Loucy (cell line): Measurements from ENCODE around the gene GRAMD4.

Experiments used
- H2AFZ ChIP-seq: fragments of 200-600 bp; sonication (generic); 2 replicates; pipeline ENCODE4 v1.6.0; 2016; ENCODE audit warnings: antibody characterized with exemption, mild to moderate bottlenecking, low read length, moderate library complexity
- H3F3A ChIP-seq: fragments of 200-600 bp; 2 replicates; pipeline ENCODE4 v1.6.0; 2016; ENCODE audit warnings: antibody characterized with exemption, low read depth, mild to moderate bottlenecking
- H3K27me3 ChIP-seq: fragments of 200-600 bp; sonication (generic); 2 replicates; pipeline ENCODE4 v1.6.1; 2014; ENCODE audit warnings: low read length, mild to moderate bottlenecking; ENCODE audit not compliant: insufficient read depth, poor library complexity, severe bottlenecking
- H3K36me3 ChIP-seq: fragments of 200-600 bp; sonication (generic); 2 replicates; pipeline ENCODE4 v1.6.1; 2016; ENCODE audit warnings: low read length; ENCODE audit not compliant: insufficient read depth
- H3K4me1 ChIP-seq: fragments of 200-600 bp; sonication (generic); 2 replicates; pipeline ENCODE4 v1.5.1; 2014; ENCODE audit warnings: low read length, mild to moderate bottlenecking; ENCODE audit not compliant: insufficient read depth, poor library complexity, severe bottlenecking
- H3K4me2 ChIP-seq: fragments of 200-600 bp; sonication (generic); 2 replicates; pipeline ENCODE4 v1.6.0; 2014; ENCODE audit warnings: antibody characterized with exemption, low read length, low read depth, mild to moderate bottlenecking; ENCODE audit not compliant: poor library complexity, severe bottlenecking
- H3K4me3 ChIP-seq: fragments of 200-600 bp; sonication (generic); 2 replicates; pipeline ENCODE4 v1.5.1; 2014; ENCODE audit warnings: low read length, mild to moderate bottlenecking, mixed read lengths; ENCODE audit not compliant: poor library complexity, severe bottlenecking
- H3K79me2 ChIP-seq: fragments of 200-600 bp; sonication (generic); 2 replicates; pipeline ENCODE4 v1.6.1; 2014; ENCODE audit warnings: low read length; ENCODE audit not compliant: insufficient read depth
- H3K9ac ChIP-seq: fragments of 200-600 bp; sonication (generic); 2 replicates; pipeline ENCODE4 v1.6.0; 2014; ENCODE audit warnings: mild to moderate bottlenecking, low read depth, low read length, moderate library complexity; ENCODE audit not compliant: poor library complexity, severe bottlenecking
- H3K9me2 ChIP-seq: fragments of 200-600 bp; sonication (generic); replicated peaks from 2 replicates; pipeline ENCODE4 v1.6.1; 2016; ENCODE audit warnings: low read depth, low read length, mixed read lengths
- H3K9me3 ChIP-seq: fragments of 200-600 bp; sonication (generic); 2 replicates; pipeline ENCODE4 v1.6.1; 2014; ENCODE audit warnings: mild to moderate bottlenecking, antibody characterized with exemption, low read length, low read depth; ENCODE audit not compliant: insufficient read depth
- H4K20me1 ChIP-seq: fragments of 200-600 bp; sonication (generic); 2 replicates; pipeline ENCODE4 v1.6.0; 2014; ENCODE audit warnings: antibody characterized with exemption, low read length, mild to moderate bottlenecking; ENCODE audit not compliant: insufficient read depth, poor library complexity, severe bottlenecking
- CTCF ChIP-seq: fragments of 200-600 bp; sonication (generic); conservative IDR thresholded peaks from 2 replicates; pipeline ENCODE4 v1.5.1; 2014; ENCODE audit warnings: mild to moderate bottlenecking, antibody characterized with exemption, low read length
- EZH2phosphoT487 ChIP-seq: fragments of 200-600 bp; IDR thresholded peaks from 2 replicates; pipeline ENCODE4 v1.6.1; 2018; ENCODE audit warnings: antibody characterized with exemption, mild to moderate bottlenecking, moderate library complexity, borderline replicate concordance

The GRAMD4 gene

GRCh38 chr22:46654426-46654825 is 34.2 kb downstream of the GRAMD4 start:
- Histone ChIP-seq H3K4me1 (peaks cover 15% of the 10 kb centered on the region), H2AFZ (no peak overlapping the region), H3K4me2 (no peak overlapping the region), H4K20me1 (no peaks in the 10 kb centered on the region), H3F3A (no peaks in the 10 kb centered on the region), H3K9me2 (no peaks in the 10 kb centered on the region), H3K4me3 (no peak overlapping the region), H3K79me2 (no peaks in the 10 kb centered on the region; the same call in 1 of the 2 replicates), H3K36me3 (peaks cover 8% of the 10 kb centered on the region; the same call in 1 of the 2 replicates), H3K9me3 (no peaks in the 10 kb centered on the region), H3K9ac (no peak overlapping the region), H3K27me3 (no peaks in the 10 kb centered on the region)
- TF ChIP-seq EZH2phosphoT487 (no peak), CTCF (no peak)

GRCh38 chr22:46654927-46655595 is 34.9 kb downstream of the GRAMD4 start:
- Histone ChIP-seq H3K4me3 (no peak overlapping the region), H3F3A (no peaks in the 10 kb centered on the region), H3K36me3 (peaks cover 8% of the 10 kb centered on the region; the same call in 1 of the 2 replicates), H2AFZ (no peak overlapping the region), H3K9me3 (no peaks in the 10 kb centered on the region), H4K20me1 (no peaks in the 10 kb centered on the region), H3K27me3 (no peaks in the 10 kb centered on the region), H3K79me2 (no peaks in the 10 kb centered on the region; the same call in 1 of the 2 replicates), H3K9me2 (no peaks in the 10 kb centered on the region), H3K4me2 (no peak overlapping the region), H3K4me1 (peaks cover 15% of the 10 kb centered on the region), H3K9ac (no peak overlapping the region)
- TF ChIP-seq CTCF, result no peak

GRCh38 chr22:46655861-46656608 is 35.8 kb downstream of the GRAMD4 start:
- Histone ChIP-seq H3K9me3 (no peaks in the 10 kb centered on the region), H3K4me2 (no peak overlapping the region), H3F3A (no peaks in the 10 kb centered on the region), H2AFZ (no peak overlapping the region), H3K79me2 (no peaks in the 10 kb centered on the region; the same call in 1 of the 2 replicates), H4K20me1 (no peaks in the 10 kb centered on the region), H3K4me1 (peaks cover 15% of the 10 kb centered on the region), H3K9ac (no peak overlapping the region), H3K4me3 (no peak overlapping the region), H3K36me3 (peaks cover 8% of the 10 kb centered on the region; the same call in 1 of the 2 replicates), H3K9me2 (no peaks in the 10 kb centered on the region), H3K27me3 (no peaks in the 10 kb centered on the region)
- no peak for TF ChIP-seq EZH2phosphoT487
- TF ChIP-seq CTCF, result no peak
